ENCODE measurements around the gene TCAF1.
"Not testable (repeated sequence)": the region's sequence is repeated elsewhere in the genome, so short reads cannot be mapped to it uniquely, and the experiment has no call there.

Gene TCAF1

GRCh38 chr7:143884241-143884968 lies 17.6 kb downstream of the TCAF1 start:
- peak overlapping the region; percentile 68 for H3K4me3 ChIP-seq (replicated peaks; ENCODE audit: low read depth, low read length)
- no peak for TF ChIP-seq CTCF (IDR thresholded peaks at IDR 0.05; ENCODE audit: low read depth, low read length, missing control alignments)
- no peak for DNase-seq (ENCODE audit: extremely low read depth, low read depth)

GRCh38 chr7:143882604-143883078 lies 19.3 kb downstream of the TCAF1 start:
- no peak for DNase-seq (ENCODE audit: extremely low read depth, low read depth)
- no peak for TF ChIP-seq CTCF (IDR thresholded peaks at IDR 0.05; ENCODE audit: low read depth, low read length, missing control alignments)
- peak overlapping the region; percentile 47 for H3K4me3 ChIP-seq (replicated peaks; ENCODE audit: low read depth, low read length)

- TF ChIP-seq CTCF (IDR thresholded peaks at IDR 0.05; ENCODE audit: low read depth, low read length, missing control alignments), result no peak
- DNase-seq (ENCODE audit: extremely low read depth, low read depth), result no peak
- peak overlapping the region; percentile 47 for H3K4me3 ChIP-seq (replicated peaks; ENCODE audit: low read depth, low read length)
Measured at GRCh38 chr7:143882020-143882603, 19.9 kb downstream of the TCAF1 start.

- no peak overlapping the region for H3K4me3 ChIP-seq (replicated peaks; ENCODE audit: low read depth, low read length)
- DNase-seq (ENCODE audit: extremely low read depth, low read depth), result no peak
- no peak for TF ChIP-seq CTCF (IDR thresholded peaks at IDR 0.05; ENCODE audit: low read depth, low read length, missing control alignments)
Measured at GRCh38 chr7:143878884-143879283, 23.1 kb downstream of the TCAF1 start.

- no peak for DNase-seq (ENCODE audit: extremely low read depth, low read depth)
- no peak overlapping the region for H3K4me3 ChIP-seq (replicated peaks; ENCODE audit: low read depth, low read length)
- TF ChIP-seq CTCF (IDR thresholded peaks at IDR 0.05; ENCODE audit: low read depth, low read length, missing control alignments), result no peak
Measured at GRCh38 chr7:143877098-143877497, 24.9 kb downstream of the TCAF1 start.

GRCh38 chr7:143876218-143876617 lies 25.8 kb downstream of the TCAF1 start:
- no peak for DNase-seq (ENCODE audit: extremely low read depth, low read depth)
- no peak overlapping the region for H3K4me3 ChIP-seq (replicated peaks; ENCODE audit: low read depth, low read length)
- TF ChIP-seq CTCF (IDR thresholded peaks at IDR 0.05; ENCODE audit: low read depth, low read length, missing control alignments), result no peak

- DNase-seq (ENCODE audit: extremely low read depth, low read depth); H3K4me3 ChIP-seq (replicated peaks; ENCODE audit: low read depth, low read length): not testable (repeated sequence)
Measured at GRCh38 chr7:143873242-143873641, 28.7 kb downstream of the TCAF1 start.

- not testable (repeated sequence) for H3K4me3 ChIP-seq (replicated peaks; ENCODE audit: low read depth, low read length); DNase-seq (ENCODE audit: extremely low read depth, low read depth)
Measured at GRCh38 chr7:143871534-143871933, 30.4 kb downstream of the TCAF1 start.

- not testable (repeated sequence) for DNase-seq (ENCODE audit: extremely low read depth, low read depth); H3K4me3 ChIP-seq (replicated peaks; ENCODE audit: low read depth, low read length)
Measured at GRCh38 chr7:143857994-143858393, 44.0 kb downstream of the TCAF1 start.

- DNase-seq (ENCODE audit: extremely low read depth, low read depth), result not testable (repeated sequence)
Measured at GRCh38 chr7:143855443-143855842, 46.5 kb downstream of the TCAF1 start.

More at GRCh38 chr7:143855443-143855842, 46.5 kb downstream of the TCAF1 start:
- not testable (repeated sequence) for H3K4me3 ChIP-seq (replicated peaks; ENCODE audit: low read depth, low read length)
